ENCODE measurements around the gene TTLL12. TPM values are rescaled to one million over a fixed set of nuclear protein-coding genes. Genes with fewer than 3 reads are reported as not detected.

TTLL12 gene
- total RNA-seq, 1 donor from 2014 or later: 10.6 TPM

GRCh38 chr22:43183496-43184277 is 3.2 kb downstream of the TTLL12 start:
- no peak for DNase-seq (ENCODE audit: low spot score in 2 of 2)
- Histone ChIP-seq H3K27me3 (no peaks in the 10 kb centered on the region), H3K27ac (no peak overlapping the region), H3K9me3 (no peaks in the 10 kb centered on the region), H3K4me1 (peaks cover 0 to 19% of the 10 kb centered on the region in 2 donors), H3K36me3 (peaks cover 21 to 23% of the 10 kb centered on the region in 2 donors), H3K4me3 (no peak overlapping the region)
- intact Hi-C loops (cut with DNase I): loop anchor here (10.0 kb wide), 1 partner anchor 1109 kb away; the partner anchor contains the start of genes NAGA, PHETA2 and SMDT1
- TF ChIP-seq, protein P1, sequence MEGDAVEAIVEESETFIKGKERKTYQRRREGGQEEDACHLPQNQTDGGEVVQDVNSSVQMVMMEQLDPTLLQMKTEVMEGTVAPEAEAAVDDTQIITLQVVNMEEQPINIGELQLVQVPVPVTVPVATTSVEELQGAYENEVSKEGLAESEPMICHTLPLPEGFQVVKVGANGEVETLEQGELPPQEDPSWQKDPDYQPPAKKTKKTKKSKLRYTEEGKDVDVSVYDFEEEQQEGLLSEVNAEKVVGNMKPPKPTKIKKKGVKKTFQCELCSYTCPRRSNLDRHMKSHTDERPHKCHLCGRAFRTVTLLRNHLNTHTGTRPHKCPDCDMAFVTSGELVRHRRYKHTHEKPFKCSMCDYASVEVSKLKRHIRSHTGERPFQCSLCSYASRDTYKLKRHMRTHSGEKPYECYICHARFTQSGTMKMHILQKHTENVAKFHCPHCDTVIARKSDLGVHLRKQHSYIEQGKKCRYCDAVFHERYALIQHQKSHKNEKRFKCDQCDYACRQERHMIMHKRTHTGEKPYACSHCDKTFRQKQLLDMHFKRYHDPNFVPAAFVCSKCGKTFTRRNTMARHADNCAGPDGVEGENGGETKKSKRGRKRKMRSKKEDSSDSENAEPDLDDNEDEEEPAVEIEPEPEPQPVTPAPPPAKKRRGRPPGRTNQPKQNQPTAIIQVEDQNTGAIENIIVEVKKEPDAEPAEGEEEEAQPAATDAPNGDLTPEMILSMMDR (IDR thresholded peaks at IDR 0.05): no peak

GRCh38 chr22:43182726-43183125 is 4.2 kb downstream of the TTLL12 start:
- peaks cover 0 to 14% of the 10 kb centered on the region in 2 donors for H3K4me1 ChIP-seq
- H3K9me3 ChIP-seq: no peaks in the 10 kb centered on the region
- no peak overlapping the region for H3K27ac ChIP-seq
- no peak overlapping the region for H3K4me3 ChIP-seq
- DNase-seq (ENCODE audit: low spot score in 2 of 2): no peak
- no peaks in the 10 kb centered on the region for H3K27me3 ChIP-seq
- TF ChIP-seq, protein P1 (IDR thresholded peaks at IDR 0.05): no peak
- intact Hi-C loops (cut with DNase I): loop anchor here (10.0 kb wide), 1 partner anchor 1108 kb away; the partner anchor contains the start of genes NAGA, PHETA2 and SMDT1
- peaks cover 25 to 26% of the 10 kb centered on the region in 2 donors for H3K36me3 ChIP-seq

GRCh38 chr22:43182118-43182517 is 4.8 kb downstream of the TTLL12 start:
- Histone ChIP-seq H3K4me1 (peaks cover 0 to 13% of the 10 kb centered on the region in 2 donors), H3K27ac (no peak overlapping the region), H3K36me3 (peaks cover 25 to 31% of the 10 kb centered on the region in 2 donors), H3K27me3 (no peaks in the 10 kb centered on the region), H3K4me3 (no peak overlapping the region), H3K9me3 (no peaks in the 10 kb centered on the region)
- intact Hi-C loops (cut with DNase I): loop anchor here (10.0 kb wide), 1 partner anchor 1107 kb away; the partner anchor contains the start of genes NAGA, PHETA2 and SMDT1
- TF ChIP-seq, protein P1 (IDR thresholded peaks at IDR 0.05): no peak
- no peak for DNase-seq (ENCODE audit: low spot score in 2 of 2)

- no peak for DNase-seq (ENCODE audit: low spot score in 2 of 2)
- H3K27me3 ChIP-seq: no peaks in the 10 kb centered on the region
- no peak overlapping the region for H3K4me3 ChIP-seq
- intact Hi-C loops (cut with DNase I): loop anchor here (10.0 kb wide), 1 partner anchor 1107 kb away; the partner anchor contains the start of genes NAGA, PHETA2 and SMDT1
- H3K36me3 ChIP-seq: peaks cover 25 to 31% of the 10 kb centered on the region in 2 donors
- no peak overlapping the region for H3K27ac ChIP-seq
- peaks cover 0 to 13% of the 10 kb centered on the region in 2 donors for H3K4me1 ChIP-seq
- no peaks in the 10 kb centered on the region for H3K9me3 ChIP-seq
- TF ChIP-seq, protein P1 (IDR thresholded peaks at IDR 0.05): no peak
Measured at GRCh38 chr22:43181321-43182076, 5.4 kb downstream of the TTLL12 start.

GRCh38 chr22:43180670-43181069 is 6.3 kb downstream of the TTLL12 start:
- TF ChIP-seq, protein P1 (IDR thresholded peaks at IDR 0.05): no peak
- intact Hi-C loops (cut with DNase I): loop anchor here (10.0 kb wide), 1 partner anchor 1106 kb away; the partner anchor contains the start of genes NAGA, PHETA2 and SMDT1
- Histone ChIP-seq H3K27me3 (no peaks in the 10 kb centered on the region), H3K4me1 (peaks cover 0 to 4% of the 10 kb centered on the region in 2 donors), H3K36me3 (peaks cover 25 to 38% of the 10 kb centered on the region in 2 donors), H3K27ac (no peak overlapping the region), H3K4me3 (no peak overlapping the region), H3K9me3 (no peaks in the 10 kb centered on the region)
- no peak for DNase-seq (ENCODE audit: low spot score in 2 of 2)
